Skeletal muscle cell (primary cell): Measurements from ENCODE around the gene TMEM88.

Source experiments
- DNase-seq: peaks from one replicate; pipeline ENCODE4 v3.0.0-alpha.2; 2010; ENCODE audit warnings: low read depth
- H3K4me3 ChIP-seq: 2 replicates; pipeline ENCODE4 v1.5.1; 2011; ENCODE audit warnings: low read depth, mild to moderate bottlenecking, control low read depth, low read length, moderate library complexity

The TMEM88 gene

GRCh38 chr17:7842380-7843256 is 12.2 kb upstream of the TMEM88 start:
- DNase-seq: peak; percentile 87
- peak overlapping the region; percentile 71 for H3K4me3 ChIP-seq

- DNase-seq: no peak
- H3K4me3 ChIP-seq: peak overlapping the region; percentile 71
These were observed 11.7 kb upstream of the TMEM88 start for GRCh38 chr17:7843257-7843535.

GRCh38 chr17:7843536-7844291 is 11.2 kb upstream of the TMEM88 start:
- H3K4me3 ChIP-seq: peak overlapping the region; percentile 71
- DNase-seq: no peak

GRCh38 chr17:7844292-7845154 is 10.3 kb upstream of the TMEM88 start:
- H3K4me3 ChIP-seq: peak overlapping the region; percentile 71
- peak; percentile 77 for DNase-seq

- peak overlapping the region; percentile 71 for H3K4me3 ChIP-seq
- no peak for DNase-seq
These were observed 9.4 kb upstream of the TMEM88 start for GRCh38 chr17:7845359-7846062.

- no peak overlapping the region for H3K4me3 ChIP-seq
- DNase-seq: no peak
These were observed 8.7 kb upstream of the TMEM88 start for GRCh38 chr17:7846063-7846735.

GRCh38 chr17:7846765-7847661 is 7.9 kb upstream of the TMEM88 start:
- DNase-seq: no peak
- H3K4me3 ChIP-seq: no peak overlapping the region

GRCh38 chr17:7848131-7848579 is 6.7 kb upstream of the TMEM88 start:
- DNase-seq: no peak
- no peak overlapping the region for H3K4me3 ChIP-seq

- no peak overlapping the region for H3K4me3 ChIP-seq
- DNase-seq: no peak
These were observed 6.1 kb upstream of the TMEM88 start for GRCh38 chr17:7848739-7849129.

GRCh38 chr17:7849130-7849750 is 5.6 kb upstream of the TMEM88 start:
- no peak overlapping the region for H3K4me3 ChIP-seq
- no peak for DNase-seq

GRCh38 chr17:7849751-7850504 is 4.9 kb upstream of the TMEM88 start:
- H3K4me3 ChIP-seq: no peak overlapping the region
- DNase-seq: no peak

- DNase-seq: no peak
- H3K4me3 ChIP-seq: no peak overlapping the region
These were observed 4.0 kb upstream of the TMEM88 start for GRCh38 chr17:7850701-7851437.

- DNase-seq: no peak
- no peak overlapping the region for H3K4me3 ChIP-seq
These were observed 3.2 kb upstream of the TMEM88 start for GRCh38 chr17:7851438-7852261.

GRCh38 chr17:7852262-7852670 is 2.6 kb upstream of the TMEM88 start:
- no peak overlapping the region for H3K4me3 ChIP-seq
- DNase-seq: no peak

GRCh38 chr17:7852919-7853690 is 1.8 kb upstream of the TMEM88 start:
- DNase-seq: no peak
- no peak overlapping the region for H3K4me3 ChIP-seq
